ENCODE results near the gene GOLGA8B. TPM values are rescaled to one million over a fixed set of nuclear protein-coding genes. Genes with fewer than 3 reads are reported as not detected.

Gene GOLGA8B
- total RNA-seq, 2 donors from 2014 or later, result 83.0 to 197 TPM

GRCh38 chr15:34613997-34614396 lies 30.5 kb upstream of the GOLGA8B start:
- no peaks in the 10 kb centered on the region for H3K4me1 ChIP-seq (replicated peaks)
- H3K27ac ChIP-seq, result no peak overlapping the region
- no peaks in the 10 kb centered on the region for H3K9me3 ChIP-seq
- H3K36me3 ChIP-seq, result no peaks in the 10 kb centered on the region
- no peak for TF ChIP-seq POLR2A (IDR thresholded peaks at IDR 0.05)
- no peak for TF ChIP-seq CTCF (IDR thresholded peaks at IDR 0.05)
- TF ChIP-seq POLR2AphosphoS5 (IDR thresholded peaks at IDR 0.05), result no peak
- no peak overlapping the region for H3K4me3 ChIP-seq
- no peak for DNase-seq (ENCODE audit: low spot score)
- 84% methylated on average over 3 of the region's 3 CpGs for WGBS
- H3K27me3 ChIP-seq (replicated peaks; ENCODE audit: insufficient read depth), result no peaks in the 10 kb centered on the region
- intact Hi-C loops (cut with DNase I), result loop anchor here (10.0 kb wide), 1 partner anchor 291 kb away; no protein-coding TSS in a partner anchor

GRCh38 chr15:34613301-34613700 lies 29.9 kb upstream of the GOLGA8B start:
- no peak for TF ChIP-seq CTCF (IDR thresholded peaks at IDR 0.05)
- no peak for TF ChIP-seq POLR2A (IDR thresholded peaks at IDR 0.05)
- TF ChIP-seq POLR2AphosphoS5 (IDR thresholded peaks at IDR 0.05), result no peak
- no peaks in the 10 kb centered on the region for H3K27me3 ChIP-seq (replicated peaks; ENCODE audit: insufficient read depth)
- no peaks in the 10 kb centered on the region for H3K9me3 ChIP-seq
- H3K4me3 ChIP-seq, result no peak overlapping the region
- H3K36me3 ChIP-seq, result no peaks in the 10 kb centered on the region
- intact Hi-C loops (cut with DNase I), result loop anchor here (10.0 kb wide), 1 partner anchor 292 kb away; no protein-coding TSS in a partner anchor
- 30% methylated on average over 2 of the region's 2 CpGs for WGBS
- H3K27ac ChIP-seq, result no peak overlapping the region
- no peaks in the 10 kb centered on the region for H3K4me1 ChIP-seq (replicated peaks)
- DNase-seq (ENCODE audit: low spot score), result no peak

GRCh38 chr15:34610354-34610753 lies 26.9 kb upstream of the GOLGA8B start:
- no peaks in the 10 kb centered on the region for H3K36me3 ChIP-seq
- no peaks in the 10 kb centered on the region for H3K4me1 ChIP-seq (replicated peaks)
- intact Hi-C loops (cut with DNase I), result loop anchor here (10.0 kb wide), 1 partner anchor 294 kb away; no protein-coding TSS in a partner anchor
- no peak overlapping the region for H3K27ac ChIP-seq
- H3K27me3 ChIP-seq (replicated peaks; ENCODE audit: insufficient read depth), result no peaks in the 10 kb centered on the region
- no peak for TF ChIP-seq CTCF (IDR thresholded peaks at IDR 0.05)
- TF ChIP-seq POLR2AphosphoS5 (IDR thresholded peaks at IDR 0.05), result no peak
- DNase-seq (ENCODE audit: low spot score), result no peak
- H3K9me3 ChIP-seq, result no peaks in the 10 kb centered on the region
- H3K4me3 ChIP-seq, result no peak overlapping the region

- H3K9me3 ChIP-seq, result no peaks in the 10 kb centered on the region
- no peak for TF ChIP-seq POLR2AphosphoS5 (IDR thresholded peaks at IDR 0.05)
- TF ChIP-seq CTCF (IDR thresholded peaks at IDR 0.05), result no peak
- TF ChIP-seq POLR2A (IDR thresholded peaks at IDR 0.05), result no peak
- WGBS, result 37% methylated on average over 12 of the region's 12 CpGs
- H3K4me3 ChIP-seq, result no peak overlapping the region
- no peaks in the 10 kb centered on the region for H3K27me3 ChIP-seq (replicated peaks; ENCODE audit: insufficient read depth)
- DNase-seq (ENCODE audit: low spot score), result no peak
- no peak overlapping the region for H3K27ac ChIP-seq
- H3K36me3 ChIP-seq, result no peaks in the 10 kb centered on the region
- intact Hi-C loops (cut with DNase I), result loop anchor here (10.0 kb wide), 1 partner anchor 295 kb away; no protein-coding TSS in a partner anchor
- no peaks in the 10 kb centered on the region for H3K4me1 ChIP-seq (replicated peaks)
Measured at GRCh38 chr15:34609102-34610057, 25.9 kb upstream of the GOLGA8B start.

All from prostate gland (tissue), 2 donors.